GM18520 (cell line): ENCODE measurements around the gene DDX41.
"Not testable (repeated sequence)": the region's sequence is repeated elsewhere in the genome, so short reads cannot be mapped to it uniquely, and the experiment has no call there.

Experiments used
- ATAC-seq: cut with Tn5 transposase; IDR thresholded peaks from one replicate; pipeline ENCODE4 v1.9.1; 2021; ENCODE audit not compliant: unreplicated experiment

Gene DDX41

DNA sequence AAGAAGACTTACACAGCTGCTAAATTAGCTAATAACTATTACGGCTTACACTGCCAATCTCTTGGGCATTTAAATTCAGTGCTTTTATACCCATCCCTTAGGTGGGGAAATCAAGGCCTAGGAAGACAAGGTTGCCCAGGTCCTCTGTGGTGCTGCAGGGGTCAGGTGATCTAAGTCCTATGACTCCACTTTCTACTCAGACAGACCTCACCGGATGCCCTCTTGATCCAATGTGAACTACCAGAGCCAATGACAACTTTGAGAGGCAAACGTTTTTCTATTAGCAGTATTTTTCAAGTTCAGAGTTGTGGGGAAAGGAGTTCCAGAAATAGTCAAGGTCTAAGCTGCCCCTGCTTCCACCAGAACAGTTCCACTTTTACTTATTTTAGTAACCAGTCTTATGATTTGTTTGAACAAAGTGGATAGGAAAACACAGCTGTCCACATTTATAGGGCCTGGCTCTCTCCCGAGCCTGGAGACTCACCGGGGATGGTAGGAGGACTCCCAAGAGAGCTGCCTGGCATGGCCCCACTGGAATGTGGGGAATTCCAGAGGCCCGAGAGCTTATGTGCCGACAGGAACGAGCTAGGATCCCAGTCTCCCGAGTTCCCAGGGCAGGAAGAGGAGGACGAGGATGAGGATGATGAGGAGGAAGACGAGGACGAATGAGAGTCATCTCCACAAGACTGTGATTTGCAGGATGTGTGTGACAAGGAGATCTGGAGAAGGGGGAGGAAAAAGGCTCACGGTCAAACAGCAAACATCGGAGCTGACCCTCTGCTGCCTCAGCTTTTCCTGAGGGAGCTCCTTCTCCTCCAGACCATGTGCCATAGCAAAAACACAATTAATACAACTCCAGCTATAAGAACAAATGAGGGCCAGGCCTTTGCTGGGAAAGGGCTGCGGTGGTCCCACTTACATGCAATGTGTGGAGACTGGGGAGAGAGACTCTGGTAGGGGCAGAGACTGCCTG lies 20.9 kb upstream of the DDX41 start:
- no peak for ATAC-seq

DNA sequence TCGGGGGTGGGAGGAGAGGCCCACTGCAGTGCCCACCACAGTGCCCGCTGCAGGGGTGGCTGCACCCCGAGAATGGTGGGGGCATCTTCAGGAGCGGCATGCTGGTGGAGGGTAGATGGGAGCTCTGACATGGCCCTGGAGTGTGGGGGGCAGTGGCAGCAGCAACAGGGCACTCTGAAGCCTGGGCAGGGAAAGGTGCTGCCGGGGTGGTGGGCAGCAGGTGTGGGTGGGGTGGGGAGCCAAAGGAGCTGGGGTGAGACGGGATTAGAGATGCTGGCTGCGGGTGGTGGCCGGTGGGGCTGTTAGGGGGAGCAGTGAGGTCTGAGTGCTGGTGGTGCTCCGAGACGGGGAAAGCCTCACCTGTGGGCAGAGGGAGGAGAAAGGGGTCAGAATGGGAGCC lies 19.6 kb upstream of the DDX41 start:
- no peak for ATAC-seq

DNA sequence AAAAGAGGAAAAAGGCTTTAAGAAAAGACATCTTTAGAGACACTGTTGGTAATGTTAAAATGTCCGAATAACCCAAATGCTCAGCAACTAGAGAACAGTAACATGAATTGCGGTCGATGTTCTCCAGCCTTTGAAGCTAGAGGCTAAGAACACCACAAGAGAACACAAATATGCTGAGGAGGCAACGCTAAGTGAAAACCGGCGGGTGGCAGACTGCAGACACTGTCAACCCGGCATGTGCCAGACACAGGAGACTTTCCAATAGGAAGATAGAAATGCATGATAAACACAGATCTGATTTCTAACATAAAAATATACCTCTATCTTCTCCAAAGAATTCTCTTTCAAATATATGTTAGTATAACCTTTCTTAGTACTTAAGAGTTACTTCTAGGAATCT lies 18.4 kb upstream of the DDX41 start:
- no peak for ATAC-seq

DNA sequence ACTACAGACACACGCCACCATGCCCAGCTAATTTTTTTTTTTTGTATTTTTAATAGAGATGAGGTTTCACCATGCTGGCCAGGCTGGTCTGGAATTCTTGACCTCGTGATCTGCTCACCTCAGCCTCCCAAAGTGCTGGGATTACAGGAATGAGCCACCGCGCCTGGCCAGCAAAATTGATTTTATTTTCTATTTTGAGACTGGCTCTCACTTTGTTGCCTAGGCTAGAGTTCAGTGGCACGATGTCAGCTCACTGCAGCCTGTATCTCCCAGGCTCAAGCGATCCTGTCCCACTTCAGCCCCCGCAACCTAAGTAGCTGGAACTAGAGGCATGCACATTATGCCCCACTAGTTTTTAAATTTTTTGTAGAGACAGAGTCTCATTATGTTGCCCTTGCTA lies 17.7 kb upstream of the DDX41 start:
- not testable (repeated sequence) for ATAC-seq

DNA sequence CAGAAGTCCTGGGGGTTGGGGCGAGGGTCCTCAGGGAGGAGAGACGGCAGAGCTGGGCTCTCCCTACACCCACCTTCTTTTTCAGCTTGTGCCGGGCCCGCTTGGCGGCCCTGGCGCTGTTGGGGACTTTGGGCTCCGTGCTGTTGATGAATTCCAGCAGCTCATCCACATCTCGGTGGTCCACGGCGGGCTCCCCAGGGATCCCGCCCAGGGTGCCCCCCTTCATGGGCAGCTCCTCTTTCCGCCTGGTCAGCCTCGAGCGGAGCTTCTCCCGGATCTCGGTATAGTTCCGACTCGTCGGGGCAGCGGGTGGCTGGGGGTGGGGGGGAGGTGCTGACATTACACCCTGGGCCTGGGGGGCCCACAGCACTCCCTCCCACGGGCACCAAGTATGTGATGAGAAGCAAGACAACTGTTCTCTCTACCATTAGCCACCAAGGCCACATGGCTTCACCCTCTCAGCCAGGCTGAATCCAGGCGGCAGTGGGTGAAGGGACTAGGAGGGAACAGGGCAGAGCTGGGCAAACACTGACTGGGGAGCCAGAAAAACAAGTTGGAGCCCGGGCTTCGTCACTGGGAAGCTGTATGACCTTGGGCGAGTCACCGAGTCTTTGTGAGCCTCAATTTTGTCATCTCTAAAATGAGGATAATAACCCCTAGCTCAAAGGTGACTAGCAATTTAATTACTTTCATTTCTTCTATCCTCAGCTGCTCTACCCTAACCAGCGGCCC lies 14.6 kb upstream of the DDX41 start:
- ATAC-seq, result no peak

DNA sequence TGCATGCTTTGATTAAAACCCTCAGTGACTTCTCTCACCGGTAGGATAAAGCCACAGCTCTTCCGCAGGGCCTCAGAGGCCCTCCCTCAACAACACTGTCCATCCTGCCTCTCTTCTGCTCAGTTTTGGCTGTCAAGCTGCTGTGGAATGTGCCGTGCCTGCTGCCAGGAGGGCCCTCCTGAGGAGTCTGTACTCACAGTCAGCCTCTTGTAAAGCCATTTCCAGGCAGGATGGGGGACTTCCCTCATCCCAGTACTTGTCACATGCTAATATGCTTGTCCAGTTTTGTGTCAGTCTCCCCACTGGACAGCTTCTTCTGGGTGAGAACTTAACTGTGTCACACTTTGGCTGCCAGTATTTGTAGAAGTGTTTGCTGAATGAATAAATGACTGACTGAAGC lies 13.9 kb upstream of the DDX41 start:
- no peak for ATAC-seq

DNA sequence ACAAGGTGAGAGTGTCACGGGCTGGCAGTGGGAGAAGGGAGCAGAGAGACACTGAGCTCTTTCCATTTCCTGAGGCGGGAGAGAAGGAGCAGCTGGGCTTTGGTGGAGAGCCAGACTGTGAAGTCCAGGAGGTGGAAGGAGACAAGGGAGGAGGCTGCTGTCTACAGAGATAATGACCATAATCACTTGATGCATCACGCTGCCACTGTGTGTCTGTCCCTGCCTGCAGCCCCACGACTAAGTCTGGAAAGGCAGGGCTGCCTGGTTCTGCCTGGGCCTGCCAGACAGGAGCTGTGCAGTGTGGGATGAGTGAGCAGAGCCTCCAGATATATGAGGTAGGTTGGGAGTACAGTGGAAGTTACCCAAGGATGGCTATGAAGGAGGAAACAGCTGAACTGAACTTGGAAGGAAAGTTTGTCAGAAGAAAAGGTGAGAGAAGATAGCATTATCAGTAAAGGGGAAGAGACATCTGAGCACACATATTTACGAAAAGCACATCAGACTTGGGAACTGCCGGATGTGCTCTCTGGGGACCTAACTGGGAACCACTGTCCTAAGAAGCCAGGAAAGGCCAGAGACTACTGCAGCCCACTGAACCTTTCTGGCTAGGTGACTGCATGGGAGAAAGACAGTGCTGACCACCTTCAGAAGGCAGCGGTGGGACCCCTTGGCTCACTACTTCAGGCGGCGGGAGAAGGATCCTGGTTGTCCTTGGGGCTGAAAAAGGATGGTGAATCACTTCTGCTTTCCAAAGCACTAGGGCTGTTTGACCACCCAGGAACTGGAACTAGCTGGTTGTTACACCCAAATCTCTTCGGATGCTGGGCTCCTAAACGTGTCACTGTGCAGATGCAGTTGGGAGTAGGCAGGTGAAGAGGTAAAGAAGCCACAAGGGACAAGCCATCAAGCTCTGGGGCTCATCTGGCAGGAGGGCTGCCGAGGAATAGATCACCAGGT lies 12.8 kb upstream of the DDX41 start:
- no peak for ATAC-seq

DNA sequence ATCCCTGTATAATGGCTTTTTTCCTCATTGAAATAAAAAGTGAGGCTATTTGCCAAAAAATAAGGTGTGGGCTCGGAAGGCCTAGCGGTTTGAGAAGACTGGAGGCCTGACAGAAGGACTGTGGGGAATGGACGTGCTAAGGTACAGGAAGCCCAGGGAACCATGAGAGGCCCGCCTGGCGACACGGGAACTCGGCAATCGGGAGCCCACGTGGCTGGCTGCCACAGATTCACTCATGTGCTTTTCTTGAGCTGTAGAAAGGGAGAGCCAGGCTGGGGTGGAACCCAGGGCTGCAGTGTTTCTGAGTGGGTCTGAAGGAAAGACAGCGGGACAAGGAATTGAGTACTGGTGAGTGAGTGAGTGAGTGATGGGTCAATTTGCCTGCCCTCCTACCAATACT lies 11.9 kb upstream of the DDX41 start:
- ATAC-seq, result no peak

DNA sequence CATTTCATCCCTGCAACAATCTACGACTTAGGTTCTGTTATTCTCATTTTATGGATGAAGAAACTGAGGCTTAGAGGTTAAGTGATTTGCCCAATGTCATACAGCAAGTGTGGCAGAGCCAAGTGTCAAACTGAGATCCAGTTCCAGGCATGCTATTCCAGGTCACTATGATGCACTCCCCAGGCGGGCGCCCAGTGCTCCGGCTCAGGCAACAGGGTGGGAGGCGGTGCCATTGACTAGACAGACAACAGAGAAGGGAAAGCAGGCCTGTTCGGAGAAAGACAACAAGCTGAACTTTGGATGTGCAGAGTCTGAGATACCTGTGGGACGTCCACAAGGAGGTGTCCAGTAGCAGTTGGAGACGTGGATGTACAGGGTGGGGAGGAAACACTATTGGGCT lies 10.8 kb upstream of the DDX41 start:
- no peak for ATAC-seq

DNA sequence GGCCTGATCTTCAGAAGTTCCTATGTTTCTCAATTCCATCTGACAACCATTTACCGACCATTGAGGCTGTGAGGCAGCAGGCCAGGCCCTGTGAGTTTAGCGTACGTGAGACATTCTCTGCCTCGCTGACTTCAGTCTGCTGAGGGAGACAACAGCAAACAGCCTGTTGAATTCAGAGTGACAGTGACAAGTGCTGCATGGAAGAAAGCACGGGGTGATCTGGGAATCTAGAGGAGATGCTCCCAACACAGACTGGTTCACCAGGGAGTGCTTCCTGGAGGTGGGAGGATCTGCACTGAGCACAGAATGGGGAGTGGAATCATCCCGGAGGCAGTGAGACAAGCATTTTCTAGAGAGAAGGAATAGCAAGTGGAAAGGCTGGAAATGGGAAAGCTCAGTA lies 10.0 kb upstream of the DDX41 start:
- no peak for ATAC-seq

DNA sequence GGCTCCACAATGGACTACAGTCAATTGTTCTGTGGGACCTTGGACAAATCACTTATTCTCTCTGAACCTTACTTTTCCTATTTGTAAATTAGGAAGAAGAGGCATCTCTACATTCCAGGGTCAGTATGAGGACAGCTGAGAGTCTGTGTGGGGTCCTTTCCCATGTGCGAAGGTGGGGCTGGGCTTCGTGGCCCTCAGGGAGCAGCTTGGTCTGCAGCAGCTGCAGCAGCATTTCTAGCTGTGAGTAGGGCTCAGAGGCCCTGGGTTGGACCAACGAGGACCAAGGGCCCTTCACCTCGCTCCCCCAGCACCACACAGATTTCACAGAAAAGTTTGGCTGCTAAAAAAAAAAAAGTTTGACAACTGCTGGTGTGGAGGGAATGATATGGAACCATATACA lies 9.4 kb upstream of the DDX41 start:
- no peak for ATAC-seq

DNA sequence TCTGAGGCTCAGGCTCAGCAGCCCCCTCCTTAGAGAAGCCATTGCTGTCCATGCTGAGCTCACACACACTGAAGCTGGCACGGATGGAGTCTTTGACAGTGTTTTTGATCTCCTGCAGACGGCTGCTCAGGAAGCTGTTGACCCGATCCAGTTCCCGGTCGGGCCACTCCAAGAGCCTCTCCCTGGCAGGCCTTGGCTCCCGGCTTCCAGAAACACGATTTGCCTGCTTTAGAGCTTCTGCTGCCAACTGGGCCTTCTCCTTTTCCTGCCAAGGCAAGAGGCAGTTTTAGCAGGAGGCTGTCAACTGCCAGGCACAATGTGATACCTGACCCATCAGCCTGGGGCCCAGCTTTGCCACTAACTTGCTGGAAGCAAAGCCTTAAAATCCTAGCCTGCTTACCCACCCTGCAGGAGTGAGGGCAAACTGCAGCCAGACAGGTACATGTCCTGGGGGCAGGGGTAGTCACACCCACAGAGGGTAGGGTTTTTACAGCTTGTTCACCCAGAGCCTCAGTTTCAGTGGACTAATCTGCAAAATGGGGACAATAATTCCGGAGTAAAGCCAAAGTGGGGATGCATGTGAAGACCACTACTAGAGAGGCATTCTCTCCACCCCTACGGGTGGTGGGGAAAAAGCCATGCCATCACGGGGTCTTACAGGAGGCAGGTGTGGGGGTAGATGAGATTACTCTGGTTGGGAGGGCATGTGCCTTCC lies 8.3 kb upstream of the DDX41 start:
- no peak for ATAC-seq

DNA sequence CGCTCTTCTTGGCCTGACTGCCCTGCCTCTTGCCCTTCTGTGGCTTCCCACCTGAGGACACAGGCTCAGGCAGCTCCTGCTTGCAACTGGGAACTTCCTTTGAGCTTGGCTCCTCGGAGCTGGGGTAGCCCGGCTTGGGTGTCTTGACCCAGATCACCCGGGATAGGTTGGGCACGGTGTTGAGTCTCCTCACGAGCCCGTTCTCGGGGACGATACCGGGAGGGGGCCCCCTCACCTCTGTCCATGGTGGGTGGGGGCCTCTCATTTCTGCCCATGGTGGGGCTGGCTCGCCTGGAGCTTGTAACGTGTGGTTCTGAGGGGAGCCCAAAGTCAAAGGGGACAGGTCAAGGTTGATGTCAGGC lies 7.8 kb upstream of the DDX41 start:
- no peak for ATAC-seq

DNA sequence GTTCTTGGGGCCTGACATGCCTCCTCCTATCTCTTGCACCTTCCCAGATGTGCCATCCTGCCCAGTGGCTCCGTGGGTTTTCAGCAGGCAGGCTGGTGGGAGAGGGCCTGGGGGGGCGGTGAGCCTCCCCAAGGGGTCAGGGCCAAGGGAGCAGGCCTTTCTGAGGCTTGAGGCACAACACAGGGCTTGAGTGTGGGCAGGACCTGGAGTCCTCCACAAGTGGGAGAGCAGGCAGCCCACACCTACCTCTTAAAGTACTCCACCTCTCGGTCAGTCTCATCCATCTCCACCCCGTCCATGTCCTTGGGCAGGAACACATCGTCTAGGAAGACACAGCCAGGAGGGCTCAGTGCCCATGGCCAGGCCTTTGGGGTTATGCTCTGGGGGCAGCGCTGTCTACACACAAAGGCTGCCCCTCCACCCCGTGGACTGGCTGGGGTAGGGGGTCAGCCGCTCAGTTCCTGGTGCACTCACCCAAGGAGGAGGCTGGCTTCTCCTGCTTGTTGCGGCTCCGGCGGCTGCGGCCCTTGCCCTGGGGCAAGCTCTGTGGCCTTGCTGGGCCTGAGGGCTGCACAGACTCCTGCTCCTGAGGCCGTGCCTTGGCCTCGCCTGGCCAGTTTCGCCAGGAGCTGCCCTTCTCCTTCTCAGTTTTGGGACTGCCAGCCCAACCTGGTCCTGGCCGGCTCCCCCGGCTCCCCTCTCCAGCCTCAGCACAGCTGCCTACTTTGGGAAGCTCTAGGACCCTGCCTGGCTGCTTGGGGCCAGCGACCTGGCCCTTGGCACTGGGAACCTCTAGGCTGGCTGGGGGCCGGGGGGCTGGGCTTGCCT lies 7.2 kb upstream of the DDX41 start:
- no peak for ATAC-seq

DNA sequence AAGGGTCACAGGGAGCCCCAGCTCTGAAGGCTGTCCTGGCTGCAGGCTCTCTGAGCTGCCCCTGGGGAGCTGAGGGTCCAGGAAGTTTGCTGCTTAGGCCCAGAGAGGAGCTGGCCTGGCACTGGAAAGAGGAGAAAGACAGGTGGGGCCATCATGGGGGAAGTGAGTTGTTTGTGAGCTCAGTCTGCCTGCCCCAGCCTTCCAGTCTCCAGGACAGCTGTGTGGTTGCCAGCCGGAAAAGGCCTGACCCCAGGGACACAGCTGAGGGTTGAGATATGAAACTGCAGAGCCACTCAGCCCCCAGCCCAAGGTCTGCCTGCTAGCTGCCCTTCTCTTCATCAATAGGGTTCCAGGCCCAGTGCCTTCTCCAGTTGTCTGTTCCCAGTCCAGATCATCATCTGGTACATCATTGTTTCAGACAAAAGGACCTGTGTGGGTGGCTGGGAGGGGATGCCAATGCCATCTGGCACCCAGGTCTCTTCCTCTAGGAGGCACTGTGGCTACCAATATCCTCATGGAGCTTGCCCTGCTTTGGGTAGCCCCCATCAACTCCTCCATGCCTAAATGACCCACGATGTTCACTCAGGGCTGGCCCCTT lies 4.3 kb upstream of the DDX41 start:
- no peak for ATAC-seq

DNA sequence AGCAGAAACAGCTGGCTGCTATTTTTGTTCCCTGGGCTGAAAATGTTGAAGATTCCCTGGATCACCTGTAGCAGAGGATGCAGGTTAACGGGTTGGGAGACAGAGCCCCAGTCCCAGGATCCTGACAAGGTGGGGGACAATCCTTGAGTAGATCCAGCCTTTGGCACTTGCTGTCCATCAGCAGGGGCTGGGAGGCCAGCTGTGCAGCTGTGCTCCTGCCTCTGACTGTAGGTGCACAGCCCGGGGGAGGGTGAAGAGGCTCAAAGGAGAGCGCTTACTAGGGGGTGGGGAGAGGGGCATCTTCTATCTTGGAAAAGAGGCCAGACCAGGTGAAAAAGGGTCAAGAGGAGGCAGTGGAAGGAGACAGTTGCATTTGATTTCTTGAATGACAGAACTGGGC lies 3.5 kb upstream of the DDX41 start:
- no peak for ATAC-seq

DNA sequence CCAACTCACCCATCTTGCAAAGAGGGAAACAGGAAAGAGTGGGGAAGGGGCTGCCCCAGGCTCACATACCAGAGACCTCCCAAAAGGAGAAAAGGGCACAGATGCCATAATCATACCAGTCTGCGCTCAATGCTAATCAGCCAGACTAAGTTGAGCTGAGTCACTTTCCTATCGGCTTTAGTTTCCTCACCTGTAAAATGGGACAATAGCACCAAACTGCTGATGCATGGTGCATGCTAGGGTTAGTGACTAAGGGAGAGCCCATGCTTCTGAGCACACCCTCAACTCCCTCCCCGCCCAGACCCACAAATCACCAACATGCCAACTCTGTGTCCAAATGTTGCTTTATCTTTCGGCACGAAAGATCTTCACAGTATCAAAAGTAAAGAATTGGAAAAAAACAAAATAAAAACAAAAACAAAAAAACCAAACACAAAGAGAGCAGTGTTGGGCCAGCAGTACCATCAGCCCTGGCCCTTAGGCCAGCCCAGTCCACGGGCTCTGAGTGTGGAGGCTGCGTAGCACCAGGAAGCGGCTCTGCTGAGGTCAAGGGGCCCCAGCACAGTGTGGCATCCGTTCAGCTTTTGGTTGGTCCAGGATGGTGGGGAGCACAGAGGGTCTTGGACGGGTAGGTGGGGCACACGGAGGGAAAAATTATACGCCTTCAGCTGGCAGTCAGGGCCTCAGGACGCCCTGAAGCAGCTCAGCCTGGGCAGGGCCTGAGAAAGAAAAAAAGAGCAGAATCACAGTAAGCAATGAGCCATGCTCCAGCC lies 2.9 kb upstream of the DDX41 start:
- no peak for ATAC-seq

DNA sequence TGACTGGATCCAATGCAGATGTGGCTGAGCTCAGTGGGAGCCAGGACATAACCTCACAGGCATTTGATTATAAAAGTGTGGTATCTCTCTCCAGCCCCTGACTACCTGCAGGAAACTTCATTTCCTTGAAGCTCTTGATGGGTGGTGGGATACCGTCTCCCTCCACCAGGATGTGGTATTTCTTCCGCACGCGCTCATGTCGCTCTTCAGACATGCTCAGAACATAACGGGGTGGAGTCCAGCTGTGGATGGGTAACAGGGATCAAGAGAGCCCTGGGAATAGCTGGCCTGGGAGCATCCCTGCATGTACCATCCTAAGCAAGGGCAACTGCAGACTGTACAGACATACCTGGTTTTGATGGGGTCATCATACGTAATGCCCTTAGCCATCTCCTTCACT lies 1.2 kb downstream of the DDX41 start:
- ATAC-seq, result no peak

DNA sequence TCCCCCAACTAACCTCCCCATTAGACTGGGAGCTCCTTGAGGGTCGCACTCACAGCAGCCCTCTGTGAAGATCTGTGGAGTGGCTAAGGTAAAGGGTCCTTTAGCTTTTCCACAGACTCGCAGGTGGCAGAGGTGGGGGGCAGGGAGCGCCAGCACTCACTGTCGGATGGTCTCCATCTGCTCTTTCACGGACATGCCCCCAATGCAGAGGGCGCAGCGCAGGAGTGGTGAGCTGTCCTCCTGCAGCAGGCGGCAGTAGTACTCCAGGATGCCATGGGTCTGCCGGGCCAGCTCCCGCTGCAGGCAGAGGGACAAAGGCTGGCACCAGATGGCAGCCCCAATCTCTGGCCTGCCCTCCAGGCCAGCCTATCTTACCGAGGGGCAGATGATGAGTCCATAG lies 2.2 kb downstream of the DDX41 start:
- no peak for ATAC-seq
